GM13976 (cell line): ENCODE measurements around the gene RASGEF1C.

Experiments
- DNase-seq: peaks from one replicate; pipeline ENCODE4 v3.0.0; 2012; ENCODE audit warnings: low spot score
- CTCF ChIP-seq: IDR thresholded peaks from 2 replicates; pipeline ENCODE4 v1.5.1; 2012; ENCODE audit warnings: borderline replicate concordance, mild to moderate bottlenecking; ENCODE audit not compliant: insufficient read depth; ENCODE audit errors: extremely low read depth, missing control alignments, control extremely low read depth
- in situ Hi-C: fragments of 300-500 bp; cut with MboI; formaldehyde crosslinking; loops from one replicate; pipeline ENCODE4 v1.12.0; 2022; ENCODE audit warnings: low sequenced_read_pairs, mixed read lengths, inconsistent platforms; ENCODE audit not compliant: unreplicated experiment

Gene RASGEF1C

GRCh38 chr5:180199390-180199789, 9.6 kb downstream of the RASGEF1C start:
- DNase-seq: no peak
- no peak for TF ChIP-seq CTCF
- in situ Hi-C loops: no loop called here

- DNase-seq: no peak
- in situ Hi-C loops: no loop called here
Measured at GRCh38 chr5:180198208-180198607, 10.8 kb downstream of the RASGEF1C start.

GRCh38 chr5:180197016-180197702, 11.9 kb downstream of the RASGEF1C start:
- no peak for TF ChIP-seq CTCF
- in situ Hi-C loops: no loop called here
- DNase-seq: no peak

More at GRCh38 chr5:180198208-180198607, 10.8 kb downstream of the RASGEF1C start:
- TF ChIP-seq CTCF: no peak

GRCh38 chr5:180194410-180195345, 14.3 kb downstream of the RASGEF1C start:
- no peak for TF ChIP-seq CTCF
- in situ Hi-C loops: no loop called here
- DNase-seq: no peak

GRCh38 chr5:180193749-180194375, 15.1 kb downstream of the RASGEF1C start:
- in situ Hi-C loops: no loop called here
- no peak for TF ChIP-seq CTCF
- DNase-seq: no peak

- in situ Hi-C loops: no loop called here
- no peak for TF ChIP-seq CTCF
- DNase-seq: no peak
Measured at GRCh38 chr5:180191716-180192115, 17.3 kb downstream of the RASGEF1C start.
